Endodermal cell (in vitro differentiated cells): ENCODE data around the gene IL1F10. TPM values are rescaled to one million over a fixed set of nuclear protein-coding genes. Genes with fewer than 3 reads are reported as not detected.

Source experiments
- DNase-seq: peaks from one replicate; pipeline ENCODE4 v3.0.0-alpha.2; 2017
- H3K27ac ChIP-seq: 2 replicates; pipeline ENCODE4 v1.5.1; 2013; ENCODE audit warnings: mild to moderate bottlenecking, low read depth, low read length, moderate library complexity
- H3K27me3 ChIP-seq: 2 replicates; pipeline ENCODE4 v1.6.1; 2013; ENCODE audit warnings: mild to moderate bottlenecking, low read length, moderate library complexity; ENCODE audit not compliant: insufficient read depth, control insufficient read depth, poor library complexity, severe bottlenecking
- H3K36me3 ChIP-seq: 2 replicates; pipeline ENCODE4 v1.7.0; 2013; ENCODE audit warnings: mild to moderate bottlenecking, low read length, moderate library complexity; ENCODE audit not compliant: control insufficient read depth, insufficient read depth
- H3K4me1 ChIP-seq: one replicate; pipeline ENCODE4 v1.7.0; 2013; ENCODE audit warnings: low read length; ENCODE audit not compliant: control insufficient read depth, insufficient read depth
- H3K4me3 ChIP-seq: 2 replicates; pipeline ENCODE4 v1.5.1; 2013; ENCODE audit warnings: mild to moderate bottlenecking, low read length, moderate library complexity
- H3K9ac ChIP-seq: 2 replicates; pipeline ENCODE4 v1.6.1; 2013; ENCODE audit warnings: mild to moderate bottlenecking, low read length, moderate library complexity; ENCODE audit not compliant: poor library complexity, severe bottlenecking; ENCODE audit errors: extremely low read depth
- H3K9me3 ChIP-seq: 2 replicates; pipeline ENCODE4 v1.6.1; 2013; ENCODE audit warnings: mild to moderate bottlenecking, low read length, moderate library complexity; ENCODE audit not compliant: control insufficient read depth
- H3K27ac Mint-ChIP-seq: 2 replicates; pipeline ENCODE4 v1.8.0; 2020; ENCODE audit warnings: mixed read lengths
- H3K27me3 Mint-ChIP-seq: 2 replicates; pipeline ENCODE4 v1.8.0; 2021; ENCODE audit warnings: mild to moderate bottlenecking, mixed read lengths; ENCODE audit not compliant: insufficient read depth
- H3K36me3 Mint-ChIP-seq: 2 replicates; pipeline ENCODE4 v1.8.0; 2020; ENCODE audit warnings: low read depth, mixed read lengths
- H3K4me1 Mint-ChIP-seq: 2 replicates; pipeline ENCODE4 v1.8.0; 2020; ENCODE audit warnings: mixed read lengths
- H3K4me3 Mint-ChIP-seq: 2 replicates; pipeline ENCODE4 v1.8.0; 2020; ENCODE audit warnings: mild to moderate bottlenecking, moderate library complexity, mixed read lengths
- H3K9me3 Mint-ChIP-seq: 2 replicates; pipeline ENCODE4 v1.8.0; 2020; ENCODE audit warnings: mild to moderate bottlenecking, mixed read lengths
- WGBS, 2 experiments: methylation state at CpG; one replicate each; pipeline versions ENCODE4 v1.1.5 to v1.1.7; 2013; ENCODE audit warnings: missing lambda C conversion rate in 2 of 2, mixed read lengths in 1 of 2; ENCODE audit not compliant: insufficient coverage in 1 of 2, insufficient read length in 1 of 2; 5-methylcytosine and 5-hydroxymethylcytosine counted together
- total RNA-seq, 2 donors: library from RNA; stranded (reverse); fragmentation: NEBNext Ultra II Directional in 1 of 2; extraction: Animal tissue kit (Norgen Biotek cat#: 25700) in 1 of 2; gene quantifications; 2 replicates in 1 of 2; 3 replicates in 1 of 2; pipeline ENCODE4 v1.2.1, GENCODE V29; 2021
- TF ChIP-seq, protein P1 (sequence below): fragments of 200-600 bp; sonication (generic); conservative IDR thresholded peaks from 2 replicates; pipeline ENCODE4 v1.5.0; 2021; ENCODE audit warnings: antibody characterized with exemption, mild to moderate bottlenecking

The IL1F10 gene
- total RNA-seq, 2 donors from 2014 or later: not detected

DNA sequence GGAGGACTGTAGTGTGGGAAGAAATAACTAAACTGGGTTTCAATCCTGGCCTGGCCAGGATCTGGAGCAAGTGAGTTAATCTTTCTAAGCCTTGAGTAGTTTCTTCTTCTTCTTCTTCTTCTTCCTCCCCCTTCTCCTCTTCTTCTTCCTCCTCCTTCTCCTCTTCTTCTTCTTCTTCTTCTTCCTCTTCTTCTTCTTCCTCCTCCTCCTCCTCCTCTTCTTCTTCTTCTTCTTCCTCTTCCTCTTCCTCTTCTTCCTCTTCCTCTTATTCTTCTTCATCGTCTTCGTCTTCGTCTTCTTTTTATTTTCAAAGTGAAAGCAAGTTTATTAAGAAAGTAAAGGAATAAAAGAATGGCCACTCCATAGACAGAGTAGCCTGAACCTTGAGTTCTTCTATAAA is 53.1 kb downstream of the IL1F10 start:
- no peaks in the 10 kb centered on the region for H3K36me3 Mint-ChIP-seq
- DNase-seq: no peak
- TF ChIP-seq, protein P1, sequence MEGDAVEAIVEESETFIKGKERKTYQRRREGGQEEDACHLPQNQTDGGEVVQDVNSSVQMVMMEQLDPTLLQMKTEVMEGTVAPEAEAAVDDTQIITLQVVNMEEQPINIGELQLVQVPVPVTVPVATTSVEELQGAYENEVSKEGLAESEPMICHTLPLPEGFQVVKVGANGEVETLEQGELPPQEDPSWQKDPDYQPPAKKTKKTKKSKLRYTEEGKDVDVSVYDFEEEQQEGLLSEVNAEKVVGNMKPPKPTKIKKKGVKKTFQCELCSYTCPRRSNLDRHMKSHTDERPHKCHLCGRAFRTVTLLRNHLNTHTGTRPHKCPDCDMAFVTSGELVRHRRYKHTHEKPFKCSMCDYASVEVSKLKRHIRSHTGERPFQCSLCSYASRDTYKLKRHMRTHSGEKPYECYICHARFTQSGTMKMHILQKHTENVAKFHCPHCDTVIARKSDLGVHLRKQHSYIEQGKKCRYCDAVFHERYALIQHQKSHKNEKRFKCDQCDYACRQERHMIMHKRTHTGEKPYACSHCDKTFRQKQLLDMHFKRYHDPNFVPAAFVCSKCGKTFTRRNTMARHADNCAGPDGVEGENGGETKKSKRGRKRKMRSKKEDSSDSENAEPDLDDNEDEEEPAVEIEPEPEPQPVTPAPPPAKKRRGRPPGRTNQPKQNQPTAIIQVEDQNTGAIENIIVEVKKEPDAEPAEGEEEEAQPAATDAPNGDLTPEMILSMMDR: no peak
- Histone ChIP-seq H3K9me3 (no peaks in the 10 kb centered on the region), H3K9ac (no peak overlapping the region), H3K4me1 (no peaks in the 10 kb centered on the region), H3K36me3 (no peaks in the 10 kb centered on the region), H3K4me3 (no peak overlapping the region), H3K27ac (no peak overlapping the region), H3K27me3 (peaks cover 82% of the 10 kb centered on the region)
- no peaks in the 10 kb centered on the region for H3K9me3 Mint-ChIP-seq
- no peak overlapping the region for H3K4me3 Mint-ChIP-seq
- no peaks in the 10 kb centered on the region for H3K4me1 Mint-ChIP-seq
- peaks cover 48% of the 10 kb centered on the region for H3K27me3 Mint-ChIP-seq
- 92% methylated on average over 2 of the region's 3 CpGs; no CpG with 5 or more reads in 1 of the 2 experiments for WGBS, 2 experiments
- no peak overlapping the region for H3K27ac Mint-ChIP-seq

DNA sequence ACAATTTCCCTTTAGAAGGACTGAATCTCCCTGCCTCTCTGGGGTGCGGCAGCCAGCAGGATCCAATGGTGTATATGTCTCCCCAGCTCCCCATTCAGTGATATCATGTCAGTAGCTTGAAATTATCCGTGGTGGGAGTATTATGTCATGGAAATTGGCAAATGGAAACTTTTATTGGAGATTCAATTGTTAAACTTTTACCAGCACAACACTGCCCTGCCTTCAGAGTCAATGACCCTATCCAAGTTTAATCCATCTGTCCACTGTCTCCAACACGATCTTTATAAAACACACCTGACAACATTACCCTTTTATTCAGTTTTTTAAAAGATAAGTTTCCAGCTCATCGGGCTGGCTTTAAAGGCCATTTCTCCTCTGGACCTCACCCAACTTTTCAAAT is 54.6 kb downstream of the IL1F10 start:
- TF ChIP-seq, protein P1: no peak
- H3K36me3 Mint-ChIP-seq: no peaks in the 10 kb centered on the region
- DNase-seq: no peak
- Histone ChIP-seq H3K27me3 (peaks cover 77% of the 10 kb centered on the region), H3K4me1 (no peaks in the 10 kb centered on the region), H3K36me3 (no peaks in the 10 kb centered on the region), H3K9me3 (no peaks in the 10 kb centered on the region), H3K9ac (no peak overlapping the region), H3K27ac (no peak overlapping the region), H3K4me3 (no peak overlapping the region)
- H3K27me3 Mint-ChIP-seq: peaks cover 51% of the 10 kb centered on the region
- H3K9me3 Mint-ChIP-seq: no peaks in the 10 kb centered on the region
- no peak overlapping the region for H3K27ac Mint-ChIP-seq
- no peak overlapping the region for H3K4me3 Mint-ChIP-seq
- 85 to 90% methylated on average over 3 to 4 of the region's 4 CpGs for WGBS, 2 experiments
- no peaks in the 10 kb centered on the region for H3K4me1 Mint-ChIP-seq

DNA sequence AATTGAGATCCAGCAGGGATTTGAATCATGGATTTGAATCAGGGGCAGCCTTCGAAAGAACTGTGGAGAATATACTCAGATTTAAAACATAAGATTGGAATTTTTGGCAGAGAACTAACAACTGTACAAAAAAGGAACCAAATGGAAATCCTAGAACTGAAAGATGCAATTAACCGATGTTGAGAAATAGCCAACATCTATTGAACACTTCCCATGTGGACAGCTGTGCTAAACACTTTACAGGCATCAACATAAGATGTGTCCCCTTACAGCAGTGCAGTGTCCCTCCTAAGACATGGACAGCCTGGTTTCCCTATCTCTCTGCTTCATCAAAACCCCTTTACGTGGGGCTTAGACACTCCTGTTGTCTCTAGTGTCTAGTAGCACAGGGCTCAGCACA is 56.0 kb downstream of the IL1F10 start:
- Histone ChIP-seq H3K4me1 (no peaks in the 10 kb centered on the region), H3K27ac (no peak overlapping the region), H3K36me3 (no peaks in the 10 kb centered on the region), H3K9me3 (no peaks in the 10 kb centered on the region), H3K27me3 (peaks cover 68% of the 10 kb centered on the region), H3K4me3 (no peak overlapping the region), H3K9ac (no peak overlapping the region)
- no peaks in the 10 kb centered on the region for H3K36me3 Mint-ChIP-seq
- TF ChIP-seq, protein P1: no peak
- 82 to 91% methylated on average over 3 of the region's 3 CpGs for WGBS, 2 experiments
- H3K27ac Mint-ChIP-seq: no peak overlapping the region
- H3K9me3 Mint-ChIP-seq: no peaks in the 10 kb centered on the region
- DNase-seq: no peak
- no peaks in the 10 kb centered on the region for H3K4me1 Mint-ChIP-seq
- peaks cover 46% of the 10 kb centered on the region for H3K27me3 Mint-ChIP-seq
- no peak overlapping the region for H3K4me3 Mint-ChIP-seq
